Activated CD4-positive, alpha-beta T cell treated with anti-CD3 and anti-CD28 coated beads, Interleukin-2, amount 10 ng/mL, durations not matched to agents 24 days and 14 days (primary cell): ENCODE measurements around the gene TBCE. TPM values are rescaled to one million over a fixed set of nuclear protein-coding genes. Genes with fewer than 3 reads are reported as not detected.
A peak's percentile ranks its signal among the peaks of the same experiment; 100 is the strongest.
"Not testable (repeated sequence)": the region's sequence is repeated elsewhere in the genome, so short reads cannot be mapped to it uniquely, and the experiment has no call there.

Experiments used
- DNase-seq: peaks from one replicate; pipeline ENCODE4 v3.0.0; 2022
- H3K27ac Mint-ChIP-seq: one replicate; pipeline ENCODE4 v1.8.0; 2022; ENCODE audit warnings: mild to moderate bottlenecking, mixed read lengths
- H3K27me3 Mint-ChIP-seq: one replicate; pipeline ENCODE4 v1.8.0; 2022; ENCODE audit warnings: mixed read lengths
- H3K36me3 Mint-ChIP-seq: one replicate; pipeline ENCODE4 v1.8.0; 2022; ENCODE audit warnings: low read depth, mild to moderate bottlenecking, mixed read lengths
- H3K4me1 Mint-ChIP-seq: one replicate; pipeline ENCODE4 v1.8.0; 2021; ENCODE audit warnings: mixed read lengths
- H3K4me3 Mint-ChIP-seq: one replicate; pipeline ENCODE4 v1.8.0; 2022; ENCODE audit warnings: mild to moderate bottlenecking, moderate library complexity, mixed read lengths
- H3K9me3 Mint-ChIP-seq: one replicate; pipeline ENCODE4 v1.8.0; 2021; ENCODE audit warnings: mixed read lengths
- intact Hi-C: fragments of 100-400 bp; cut with micrococcal nuclease; formaldehyde crosslinking; loops from one replicate; pipeline ENCODE4 v1.15.1; 2023
- total RNA-seq: library from RNA; stranded (reverse); gene quantifications from 2 replicates; pipeline ENCODE4 v1.2.3, GENCODE V29; 2022

The TBCE gene
- total RNA-seq, 1 donor from 2014 or later = 24.0 TPM

DNA sequence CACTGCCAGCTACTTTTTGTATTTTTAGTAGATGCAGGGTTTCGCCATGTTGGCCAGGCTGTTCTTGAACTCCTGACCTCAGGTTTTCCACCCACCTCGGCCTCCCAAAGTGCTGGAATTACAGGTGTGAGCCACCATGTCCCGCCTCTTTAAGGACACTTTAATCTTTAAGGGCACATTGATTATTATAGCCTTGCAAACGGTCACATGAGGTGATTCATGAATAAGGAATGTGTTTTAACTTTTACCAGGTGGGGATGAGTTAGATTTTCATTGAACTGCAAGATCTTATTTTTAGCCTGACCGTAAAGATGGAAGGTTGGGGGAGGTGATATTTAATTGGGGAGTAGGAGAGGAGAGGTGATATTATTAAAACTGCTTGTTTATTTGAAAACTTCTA lies 61.9 kb downstream of the TBCE start:
- Mint-ChIP-seq H3K36me3 (peaks cover 6% of the 10 kb centered on the region), H3K9me3 (no peaks in the 10 kb centered on the region), H3K4me3 (no peak overlapping the region), H3K4me1 (peaks cover 3% of the 10 kb centered on the region), H3K27ac (no peak overlapping the region), H3K27me3 (no peaks in the 10 kb centered on the region)
- intact Hi-C loops = no loop called here
- DNase-seq = no peak

DNA sequence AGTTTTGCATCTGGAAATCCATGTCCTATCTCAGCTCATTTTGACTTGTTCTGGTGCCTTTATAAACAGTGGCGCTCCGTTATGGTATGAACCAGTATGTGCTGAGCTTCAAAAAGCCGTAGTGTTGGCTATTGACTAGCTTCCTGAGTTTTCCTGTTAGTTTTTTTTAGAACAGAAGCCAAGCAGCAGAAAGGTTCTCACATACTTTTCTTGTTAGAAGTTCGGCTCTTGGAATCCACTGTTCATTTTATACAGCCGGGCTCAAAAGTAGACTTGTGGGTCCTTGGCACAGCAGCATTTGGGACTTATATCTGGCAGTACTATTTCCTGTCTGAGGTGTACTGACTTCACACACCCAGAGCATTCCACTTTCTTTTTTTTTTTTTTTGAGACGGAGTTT lies 63.8 kb downstream of the TBCE start:
- Mint-ChIP-seq H3K4me3 (no peak overlapping the region), H3K27ac (no peak overlapping the region), H3K9me3 (no peaks in the 10 kb centered on the region), H3K27me3 (no peaks in the 10 kb centered on the region), H3K4me1 (no peaks in the 10 kb centered on the region), H3K36me3 (peaks cover 13% of the 10 kb centered on the region)
- DNase-seq = no peak
- intact Hi-C loops = no loop called here

DNA sequence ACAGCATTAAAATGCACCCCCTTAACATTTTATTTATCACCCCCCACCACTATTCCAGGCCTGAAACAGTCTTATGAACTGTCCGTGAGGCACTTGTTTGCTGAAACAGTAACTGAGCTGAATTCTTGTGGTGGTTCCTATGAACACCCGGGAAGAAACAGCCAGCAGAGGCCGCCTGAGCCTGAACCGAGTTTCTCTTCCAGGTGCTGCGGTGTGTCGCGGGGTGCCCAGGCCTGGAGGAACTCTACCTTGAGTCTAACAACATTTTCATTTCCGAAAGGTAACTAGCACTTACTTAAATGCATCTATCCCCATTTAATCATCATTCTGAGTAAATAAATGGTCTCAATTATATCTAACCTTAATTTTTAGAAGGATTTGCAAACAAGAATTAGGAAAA lies 66.8 kb downstream of the TBCE start:
- intact Hi-C loops = no loop called here
- H3K27me3 Mint-ChIP-seq = no peaks in the 10 kb centered on the region
- peaks cover 28% of the 10 kb centered on the region for H3K36me3 Mint-ChIP-seq
- no peaks in the 10 kb centered on the region for H3K9me3 Mint-ChIP-seq
- DNase-seq = no peak
- no peak overlapping the region for H3K27ac Mint-ChIP-seq
- peaks cover 2% of the 10 kb centered on the region for H3K4me1 Mint-ChIP-seq
- H3K4me3 Mint-ChIP-seq = no peak overlapping the region

DNA sequence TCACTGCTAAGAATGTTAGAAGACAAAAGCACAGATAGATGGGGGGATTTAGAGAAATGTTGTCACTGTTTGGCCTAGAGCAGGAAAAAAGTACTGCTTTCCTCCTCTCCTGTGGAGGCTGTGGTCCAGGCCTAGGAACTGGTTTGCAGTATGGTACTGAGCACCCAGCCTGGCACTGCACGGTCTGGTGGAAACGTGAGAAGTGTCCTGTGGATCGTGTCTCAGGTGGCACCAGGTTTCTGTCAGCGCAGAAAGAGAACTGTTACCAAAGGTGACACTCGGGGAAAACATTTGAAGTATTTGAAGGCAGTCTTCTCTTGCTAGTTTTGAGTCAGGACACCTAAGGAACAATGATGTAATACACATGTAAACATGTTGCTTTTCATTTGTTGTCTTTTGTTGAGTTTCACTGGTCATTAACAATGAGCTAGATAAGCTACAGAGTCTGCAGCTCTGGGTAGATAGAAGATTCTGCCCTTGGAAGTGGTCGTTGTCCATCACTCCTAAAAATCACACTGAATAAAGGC lies 74.0 kb downstream of the TBCE start:
- Mint-ChIP-seq H3K4me1 (peaks cover 3% of the 10 kb centered on the region), H3K27me3 (no peaks in the 10 kb centered on the region), H3K4me3 (no peak overlapping the region), H3K36me3 (peaks cover 44% of the 10 kb centered on the region), H3K27ac (peak overlapping the region; percentile 41), H3K9me3 (no peaks in the 10 kb centered on the region)
- DNase-seq = no peak
- intact Hi-C loops = no loop called here

DNA sequence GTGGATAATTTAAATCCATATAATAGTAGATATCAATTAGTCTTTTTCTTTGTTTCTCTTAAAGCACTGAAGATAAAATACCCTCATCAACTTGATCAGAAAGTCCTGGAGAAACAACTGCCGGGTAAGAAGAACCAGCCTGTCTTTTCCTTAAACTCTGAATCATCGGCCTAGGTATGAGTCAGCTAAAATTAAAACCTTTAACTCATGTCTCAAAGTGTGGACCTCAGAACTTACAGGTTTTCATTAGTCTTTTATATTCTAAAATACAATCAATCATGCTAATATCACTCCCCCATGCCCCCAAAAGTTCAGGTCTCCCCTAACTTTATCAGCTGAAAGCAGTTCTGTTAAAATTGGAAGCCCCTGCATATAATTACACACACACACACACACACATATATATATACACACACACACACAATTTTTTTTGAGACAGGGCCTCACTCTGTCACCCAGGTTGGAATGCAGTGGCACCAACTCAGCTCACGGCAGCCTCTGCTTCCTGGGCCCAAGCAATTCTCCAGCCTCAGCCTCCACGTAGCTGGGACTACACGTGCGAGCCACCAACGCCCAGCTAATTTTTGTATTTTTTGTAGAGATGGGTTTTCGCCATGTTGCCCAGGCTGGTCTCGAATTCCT lies 75.7 kb downstream of the TBCE start:
- no peak for DNase-seq
- peaks cover 38% of the 10 kb centered on the region for H3K36me3 Mint-ChIP-seq
- no peaks in the 10 kb centered on the region for H3K27me3 Mint-ChIP-seq
- H3K4me3 Mint-ChIP-seq = no peak overlapping the region
- no peak overlapping the region for H3K27ac Mint-ChIP-seq
- no peaks in the 10 kb centered on the region for H3K9me3 Mint-ChIP-seq
- intact Hi-C loops = no loop called here
- peaks cover 2% of the 10 kb centered on the region for H3K4me1 Mint-ChIP-seq

DNA sequence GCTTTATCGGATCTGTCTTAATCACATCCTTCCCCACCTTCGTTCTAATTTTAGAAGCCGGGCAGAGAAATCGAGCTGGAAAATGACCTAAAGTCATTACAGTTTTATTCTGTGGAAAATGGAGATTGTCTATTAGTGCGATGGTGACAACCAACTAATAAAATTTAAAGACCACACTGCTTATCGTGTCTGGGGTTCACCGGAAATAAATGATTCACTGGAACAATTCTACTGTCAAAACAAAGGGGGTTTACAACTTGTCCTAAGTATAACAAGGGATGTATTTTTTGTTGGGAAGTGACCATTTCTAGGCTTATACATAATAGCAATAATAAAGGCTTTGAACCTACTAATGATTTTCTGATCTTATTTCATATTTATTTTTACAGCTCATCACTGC lies 81.4 kb downstream of the TBCE start:
- no peak for DNase-seq
- Mint-ChIP-seq H3K9me3 (no peaks in the 10 kb centered on the region), H3K4me3 (no peak overlapping the region), H3K36me3 (peaks cover 35% of the 10 kb centered on the region), H3K27me3 (no peaks in the 10 kb centered on the region), H3K4me1 (no peaks in the 10 kb centered on the region), H3K27ac (no peak overlapping the region)
- intact Hi-C loops = no loop called here

DNA sequence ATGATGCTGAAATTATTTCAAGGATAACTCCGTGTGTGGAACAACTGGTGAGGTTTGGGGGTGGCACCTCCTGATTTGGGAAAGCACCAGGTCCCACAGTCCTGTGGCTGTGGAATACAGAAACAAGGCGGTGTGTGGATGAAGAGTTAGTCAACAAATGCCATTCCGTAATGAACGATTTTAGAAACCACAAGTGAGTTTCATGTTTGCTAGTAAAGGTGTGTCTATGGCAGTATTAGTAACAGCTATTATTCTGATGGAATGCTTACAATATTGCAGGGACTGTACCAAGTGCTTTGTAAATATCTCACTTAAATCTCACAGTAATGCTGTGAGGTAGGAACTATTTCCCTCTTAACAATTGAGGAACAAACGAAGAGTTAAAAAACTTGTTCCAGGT lies 83.2 kb downstream of the TBCE start:
- Mint-ChIP-seq H3K27ac (no peak overlapping the region), H3K36me3 (peaks cover 33% of the 10 kb centered on the region), H3K4me1 (no peaks in the 10 kb centered on the region), H3K4me3 (no peak overlapping the region), H3K9me3 (no peaks in the 10 kb centered on the region), H3K27me3 (no peaks in the 10 kb centered on the region)
- intact Hi-C loops = no loop called here
- DNase-seq = no peak

DNA sequence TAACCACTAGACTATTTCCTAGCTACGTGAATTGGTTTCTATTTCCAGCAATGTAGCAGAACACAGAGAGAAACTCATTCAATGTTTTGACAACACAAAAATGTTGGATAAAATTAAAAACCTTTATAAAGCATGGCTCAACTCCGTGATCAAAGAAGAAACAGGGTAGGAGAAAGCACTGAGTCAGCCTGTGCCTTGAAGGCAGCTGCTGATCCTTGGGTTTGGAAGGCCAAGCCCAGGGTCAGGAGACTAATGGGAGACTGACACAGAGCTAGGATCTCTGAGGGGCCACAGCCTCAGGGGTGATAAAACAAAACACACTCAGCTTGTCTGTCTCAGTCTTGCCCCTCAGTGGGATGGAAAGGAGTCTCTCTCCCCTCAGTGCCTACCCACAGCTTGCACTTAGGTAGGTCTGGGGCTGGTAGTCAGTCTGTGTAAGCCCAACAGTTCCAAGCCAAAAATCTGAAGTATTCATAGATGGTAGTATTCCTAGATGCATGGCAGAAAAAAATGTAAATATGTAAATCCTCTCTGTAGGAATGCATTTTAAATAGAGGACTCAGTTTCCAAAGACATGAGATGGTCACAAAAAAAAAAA lies 83.8 kb downstream of the TBCE start:
- Mint-ChIP-seq H3K36me3 (peaks cover 31% of the 10 kb centered on the region), H3K27me3 (no peaks in the 10 kb centered on the region), H3K4me3 (no peak overlapping the region), H3K4me1 (no peaks in the 10 kb centered on the region), H3K9me3 (no peaks in the 10 kb centered on the region), H3K27ac (no peak overlapping the region)
- intact Hi-C loops = no loop called here
- DNase-seq = no peak

DNA sequence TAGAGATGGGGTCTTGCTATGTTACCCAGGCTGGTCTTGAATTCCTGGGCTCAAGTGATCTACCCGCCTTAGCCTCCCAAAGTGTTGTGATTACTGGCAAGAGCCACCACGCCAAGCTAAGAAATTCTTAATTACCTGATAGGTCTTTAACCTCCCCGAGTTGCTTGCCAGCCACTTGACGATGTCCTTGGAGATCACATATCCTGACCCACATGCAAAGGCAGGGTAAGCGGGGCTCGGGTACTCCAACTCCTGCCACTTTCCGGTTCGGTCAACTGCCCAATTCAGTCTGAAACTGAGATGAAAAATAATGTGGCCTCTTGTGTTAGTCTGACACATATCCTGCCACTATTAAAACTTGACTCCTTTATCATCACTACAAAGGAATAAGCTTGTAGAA lies 86.8 kb downstream of the TBCE start:
- H3K9me3 Mint-ChIP-seq = no peaks in the 10 kb centered on the region
- no peak overlapping the region for H3K4me3 Mint-ChIP-seq
- intact Hi-C loops = no loop called here
- DNase-seq = no peak
- no peak overlapping the region for H3K27ac Mint-ChIP-seq
- peaks cover 21% of the 10 kb centered on the region for H3K36me3 Mint-ChIP-seq
- H3K27me3 Mint-ChIP-seq = no peaks in the 10 kb centered on the region
- no peaks in the 10 kb centered on the region for H3K4me1 Mint-ChIP-seq

DNA sequence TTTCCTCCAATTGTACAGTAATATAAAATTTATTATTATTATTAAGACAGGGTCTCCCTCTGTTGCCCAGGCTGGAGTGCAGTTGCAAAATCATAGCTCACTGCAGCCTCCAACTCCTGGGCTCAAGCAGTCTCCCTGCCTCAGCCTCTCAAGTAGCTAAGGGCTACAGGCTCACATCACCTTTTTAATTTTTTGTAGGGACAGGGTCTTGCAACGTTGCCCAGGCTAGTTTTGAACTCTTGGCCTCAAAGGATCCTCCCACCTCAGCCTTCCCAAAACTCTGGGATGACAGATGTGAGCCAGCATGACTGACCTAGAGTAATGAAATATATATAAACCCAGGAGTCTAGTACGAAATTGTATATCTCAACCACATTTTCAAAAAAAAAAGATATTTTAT lies 87.9 kb downstream of the TBCE start:
- Mint-ChIP-seq H3K4me3 (no peak overlapping the region), H3K4me1 (no peaks in the 10 kb centered on the region), H3K27me3 (no peaks in the 10 kb centered on the region), H3K9me3 (no peaks in the 10 kb centered on the region), H3K27ac (no peak overlapping the region), H3K36me3 (peaks cover 14% of the 10 kb centered on the region)
- no peak for DNase-seq
- intact Hi-C loops = no loop called here

DNA sequence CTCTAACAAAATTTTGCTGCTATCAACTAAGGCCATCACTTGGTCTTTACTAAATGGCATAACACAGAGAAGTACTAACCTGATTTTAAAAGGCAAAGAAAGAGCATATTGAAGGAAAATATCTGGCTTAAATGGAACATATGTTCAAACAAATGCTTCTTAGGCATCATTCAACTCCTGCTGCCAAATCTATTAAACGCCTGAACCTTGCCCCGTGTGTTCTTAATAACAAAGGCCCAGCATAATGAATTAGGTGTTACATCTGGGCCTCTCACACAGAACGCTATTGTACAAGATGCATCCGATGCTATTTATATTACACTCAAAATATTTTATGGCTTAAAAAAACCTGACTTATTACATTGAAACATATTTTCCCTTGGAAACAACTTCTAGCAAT lies 88.6 kb downstream of the TBCE start:
- Mint-ChIP-seq H3K4me1 (no peaks in the 10 kb centered on the region), H3K4me3 (no peak overlapping the region), H3K27ac (no peak overlapping the region), H3K9me3 (no peaks in the 10 kb centered on the region), H3K36me3 (peaks cover 8% of the 10 kb centered on the region), H3K27me3 (no peaks in the 10 kb centered on the region)
- no peak for DNase-seq
- intact Hi-C loops = no loop called here

DNA sequence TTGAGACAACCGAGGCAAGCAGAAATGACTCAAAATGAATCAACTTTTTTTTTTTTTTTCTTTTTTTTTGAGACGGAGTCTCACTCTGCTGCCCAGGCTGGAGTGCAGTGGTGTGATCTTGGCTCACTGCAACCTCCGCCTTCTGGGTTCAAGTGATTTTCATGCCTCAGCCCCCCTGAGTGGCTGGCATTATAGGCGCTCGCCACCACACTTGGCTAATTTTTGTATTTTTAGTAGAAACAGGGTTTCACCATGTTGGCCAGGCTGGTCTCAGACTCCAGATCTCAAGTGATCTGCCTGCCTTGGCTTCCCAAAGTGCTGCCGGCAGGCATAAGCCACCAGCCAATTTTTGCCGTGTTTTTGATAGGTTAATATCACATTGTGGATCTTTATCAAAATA lies 90.6 kb downstream of the TBCE start:
- H3K4me3 Mint-ChIP-seq, H3K4me1 Mint-ChIP-seq, DNase-seq, H3K36me3 Mint-ChIP-seq, H3K9me3 Mint-ChIP-seq, H3K27ac Mint-ChIP-seq, intact Hi-C loops, H3K27me3 Mint-ChIP-seq: not testable (repeated sequence)

DNA sequence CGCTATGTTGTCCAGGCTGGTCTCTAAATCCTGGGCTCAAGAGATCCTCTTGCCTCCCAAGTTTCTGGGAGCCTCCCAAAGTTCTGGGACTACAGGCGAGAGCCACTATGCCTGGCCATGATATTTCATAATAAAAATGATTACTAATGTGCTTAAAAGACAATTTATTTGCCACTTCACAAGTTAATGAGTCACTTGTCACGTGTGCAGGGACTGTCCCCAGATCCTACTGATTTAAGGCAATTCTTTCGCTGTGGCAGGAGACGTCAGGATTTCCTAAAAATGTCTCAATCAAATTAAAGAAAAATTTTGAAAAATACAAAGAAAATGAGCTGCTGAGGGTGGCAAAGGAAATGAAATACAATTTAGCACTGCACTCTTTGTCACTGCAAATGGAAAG lies 93.5 kb downstream of the TBCE start:
- H3K9me3 Mint-ChIP-seq = no peaks in the 10 kb centered on the region

DNA sequence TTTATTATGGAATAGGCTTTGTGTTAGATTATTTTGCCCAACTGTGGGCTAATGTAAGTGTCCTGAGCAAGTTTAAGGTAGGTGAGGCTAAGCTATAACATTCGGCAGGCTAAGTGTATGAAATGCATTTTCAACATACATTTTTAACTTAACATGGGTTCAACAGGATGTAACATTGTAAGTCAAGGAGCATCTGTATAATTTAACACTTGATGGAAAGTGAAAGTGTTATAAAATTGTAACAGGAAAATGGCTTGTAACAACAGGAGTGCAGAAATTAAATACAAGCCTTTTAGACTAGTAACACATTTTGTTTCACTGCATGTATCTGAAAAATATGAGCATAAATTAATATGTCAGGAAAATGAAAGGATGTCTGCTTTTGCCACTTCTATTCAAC lies 94.7 kb downstream of the TBCE start:
- H3K4me3 Mint-ChIP-seq = peak overlapping the region; percentile 6
- H3K27ac Mint-ChIP-seq = no peak overlapping the region
- peaks cover 3% of the 10 kb centered on the region for H3K36me3 Mint-ChIP-seq
- H3K27me3 Mint-ChIP-seq = no peaks in the 10 kb centered on the region
- intact Hi-C loops = no loop called here
- peaks cover 12% of the 10 kb centered on the region for H3K4me1 Mint-ChIP-seq
- DNase-seq = no peak
- H3K9me3 Mint-ChIP-seq = no peaks in the 10 kb centered on the region

More for the DNA sequence above, 93.5 kb downstream of the TBCE start:
- H3K4me1 Mint-ChIP-seq = peaks cover 12% of the 10 kb centered on the region
- H3K4me3 Mint-ChIP-seq = no peak overlapping the region
- intact Hi-C loops = no loop called here
- no peaks in the 10 kb centered on the region for H3K27me3 Mint-ChIP-seq
- no peak for DNase-seq
- H3K36me3 Mint-ChIP-seq = peaks cover 3% of the 10 kb centered on the region
- H3K27ac Mint-ChIP-seq = no peak overlapping the region

DNA sequence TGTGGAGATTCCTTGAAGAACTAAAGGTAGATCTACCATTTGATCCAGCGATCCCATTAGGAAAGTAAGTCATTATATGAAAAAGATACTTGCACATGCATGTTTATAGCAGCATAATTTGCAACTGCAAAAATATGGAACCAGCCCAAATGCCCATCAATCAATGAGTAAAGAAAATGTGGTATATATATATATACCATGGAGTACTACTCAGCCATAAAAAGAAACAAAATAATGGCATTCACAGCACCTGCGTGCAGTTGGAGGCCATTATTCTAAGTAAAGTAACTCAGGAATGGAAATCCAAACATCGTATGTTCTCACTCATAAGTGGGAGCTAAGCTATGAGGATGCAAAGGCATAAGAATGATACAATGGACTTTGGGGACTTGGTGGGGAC lies 95.6 kb downstream of the TBCE start:
- peaks cover 12% of the 10 kb centered on the region for H3K4me1 Mint-ChIP-seq
- H3K27ac Mint-ChIP-seq, H3K9me3 Mint-ChIP-seq, H3K36me3 Mint-ChIP-seq, intact Hi-C loops, H3K27me3 Mint-ChIP-seq, H3K4me3 Mint-ChIP-seq, DNase-seq: not testable (repeated sequence)
